Fibroblast of mammary gland (primary cell): Measurements from ENCODE around the gene CHRNA9.
A peak's percentile ranks its signal among the peaks of the same experiment; 100 is the strongest.

ENCODE experiments used
- DNase-seq: peaks from one replicate; pipeline ENCODE4 v3.0.0-alpha.2; 2010; ENCODE audit warnings: low read depth
- H3K4me3 ChIP-seq: 2 replicates; pipeline ENCODE4 v1.5.1; 2011; ENCODE audit warnings: low read depth, mild to moderate bottlenecking, low read length, moderate library complexity; ENCODE audit not compliant: control insufficient read depth
- TF ChIP-seq, protein P1 (sequence below): conservative IDR thresholded peaks from 2 replicates; pipeline ENCODE4 v1.5.1; 2011; ENCODE audit warnings: low read depth, low read length, inconsistent platforms; ENCODE audit not compliant: control insufficient read depth, insufficient read depth

Gene CHRNA9

DNA sequence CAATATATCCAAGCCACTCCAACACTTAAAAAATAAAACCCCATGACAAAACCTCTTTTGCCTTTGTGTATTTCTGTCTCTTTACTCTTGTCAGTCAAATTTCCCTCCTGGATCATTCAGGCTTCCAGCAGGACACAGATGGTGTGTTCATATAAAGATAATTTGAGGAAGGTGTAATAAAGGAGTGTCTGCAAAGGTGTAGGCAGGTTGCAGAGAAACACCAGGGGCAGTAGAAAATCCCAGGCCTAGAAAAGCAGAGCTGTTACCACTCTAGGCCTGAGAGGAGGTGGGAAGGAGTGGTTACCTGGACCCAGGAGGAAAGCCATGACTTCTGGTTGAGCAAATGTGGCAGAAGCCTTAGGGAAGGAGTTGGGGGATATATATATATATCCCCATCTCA, 28.8 kb downstream of the CHRNA9 start:
- H3K4me3 ChIP-seq = no peak overlapping the region
- TF ChIP-seq, protein P1, sequence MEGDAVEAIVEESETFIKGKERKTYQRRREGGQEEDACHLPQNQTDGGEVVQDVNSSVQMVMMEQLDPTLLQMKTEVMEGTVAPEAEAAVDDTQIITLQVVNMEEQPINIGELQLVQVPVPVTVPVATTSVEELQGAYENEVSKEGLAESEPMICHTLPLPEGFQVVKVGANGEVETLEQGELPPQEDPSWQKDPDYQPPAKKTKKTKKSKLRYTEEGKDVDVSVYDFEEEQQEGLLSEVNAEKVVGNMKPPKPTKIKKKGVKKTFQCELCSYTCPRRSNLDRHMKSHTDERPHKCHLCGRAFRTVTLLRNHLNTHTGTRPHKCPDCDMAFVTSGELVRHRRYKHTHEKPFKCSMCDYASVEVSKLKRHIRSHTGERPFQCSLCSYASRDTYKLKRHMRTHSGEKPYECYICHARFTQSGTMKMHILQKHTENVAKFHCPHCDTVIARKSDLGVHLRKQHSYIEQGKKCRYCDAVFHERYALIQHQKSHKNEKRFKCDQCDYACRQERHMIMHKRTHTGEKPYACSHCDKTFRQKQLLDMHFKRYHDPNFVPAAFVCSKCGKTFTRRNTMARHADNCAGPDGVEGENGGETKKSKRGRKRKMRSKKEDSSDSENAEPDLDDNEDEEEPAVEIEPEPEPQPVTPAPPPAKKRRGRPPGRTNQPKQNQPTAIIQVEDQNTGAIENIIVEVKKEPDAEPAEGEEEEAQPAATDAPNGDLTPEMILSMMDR = no peak
- DNase-seq = no peak

DNA sequence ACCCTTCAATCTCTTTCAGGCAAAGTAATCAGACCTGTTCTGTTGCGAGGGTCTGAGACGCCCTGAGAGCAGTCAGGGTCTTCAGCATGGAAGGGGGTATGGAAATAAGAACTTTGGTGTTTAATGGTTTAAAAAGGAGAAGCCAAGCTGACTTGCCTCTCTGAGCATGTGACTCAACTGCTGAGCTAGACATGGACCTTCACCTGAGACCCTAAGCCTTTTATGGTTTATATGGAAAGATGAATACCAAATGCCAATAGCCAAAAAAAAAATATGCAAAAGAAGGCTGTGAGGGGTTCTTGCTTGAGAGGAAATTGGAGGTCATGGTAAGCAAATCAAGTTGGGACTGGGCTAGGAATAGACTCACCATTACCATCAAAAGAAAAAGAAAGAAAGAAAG, 30.6 kb downstream of the CHRNA9 start:
- TF ChIP-seq, protein P1 = no peak
- no peak overlapping the region for H3K4me3 ChIP-seq
- DNase-seq = no peak

DNA sequence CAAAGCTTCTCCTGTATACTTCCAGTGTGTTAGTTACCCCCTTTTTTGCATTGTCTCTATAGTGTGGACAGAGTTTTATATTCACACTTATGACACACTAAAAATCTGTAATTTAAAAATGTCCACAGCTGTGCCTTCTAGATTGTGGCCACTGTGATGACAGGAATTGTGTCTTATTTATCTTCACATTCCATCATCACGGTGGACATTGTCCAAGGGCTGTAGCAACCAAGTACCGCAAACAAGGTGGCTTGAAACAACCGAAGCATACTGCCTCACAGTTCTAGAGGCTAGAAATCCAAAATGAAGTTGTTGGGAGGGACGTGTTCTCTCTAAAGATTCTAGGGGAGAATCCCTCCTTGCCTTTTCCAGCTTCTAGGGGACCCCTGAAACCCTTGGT, 32.3 kb downstream of the CHRNA9 start:
- H3K4me3 ChIP-seq = no peak overlapping the region
- peak; percentile 19 for DNase-seq
- TF ChIP-seq, protein P1 = no peak

DNA sequence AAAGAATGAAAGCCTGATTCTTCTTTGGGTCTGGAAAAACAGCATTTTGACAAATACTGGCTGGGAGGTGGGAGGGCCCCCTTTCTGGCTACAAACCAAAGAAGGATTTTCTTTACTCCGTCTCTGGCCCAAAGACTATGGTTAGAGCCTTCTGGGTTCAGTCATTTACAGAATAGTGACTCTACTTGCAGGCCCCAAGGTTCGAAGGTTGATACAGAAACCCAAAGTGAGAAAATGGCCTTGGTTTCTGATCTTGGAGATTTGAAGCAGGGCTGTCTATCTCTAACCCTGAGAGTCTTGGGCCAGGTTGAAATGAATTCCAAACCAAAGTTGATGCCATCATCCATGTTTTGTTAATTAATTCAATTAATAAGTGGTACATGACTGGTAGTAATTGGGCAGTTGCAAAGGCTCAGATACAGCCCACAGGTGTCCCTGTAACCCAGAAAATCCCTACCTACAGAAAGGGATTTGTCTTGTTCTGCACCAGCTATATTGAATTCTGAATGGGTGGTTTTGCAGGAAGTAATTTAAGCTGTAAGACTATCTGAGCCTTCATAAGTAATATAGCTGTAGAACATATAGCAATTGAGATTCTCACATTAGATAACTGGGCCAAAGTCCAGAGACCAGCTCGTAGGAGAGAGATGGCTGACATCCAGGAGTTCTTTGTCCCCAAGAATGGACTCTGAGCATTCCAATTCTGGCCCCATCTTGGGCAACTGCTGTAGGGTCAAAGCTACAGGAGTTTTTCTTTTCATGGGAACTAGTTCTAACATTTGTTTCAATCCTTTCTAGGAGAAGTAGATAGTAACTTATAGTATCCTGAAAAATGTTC, 34.5 kb downstream of the CHRNA9 start:
- TF ChIP-seq, protein P1 = no peak
- no peak overlapping the region for H3K4me3 ChIP-seq
- no peak for DNase-seq

DNA sequence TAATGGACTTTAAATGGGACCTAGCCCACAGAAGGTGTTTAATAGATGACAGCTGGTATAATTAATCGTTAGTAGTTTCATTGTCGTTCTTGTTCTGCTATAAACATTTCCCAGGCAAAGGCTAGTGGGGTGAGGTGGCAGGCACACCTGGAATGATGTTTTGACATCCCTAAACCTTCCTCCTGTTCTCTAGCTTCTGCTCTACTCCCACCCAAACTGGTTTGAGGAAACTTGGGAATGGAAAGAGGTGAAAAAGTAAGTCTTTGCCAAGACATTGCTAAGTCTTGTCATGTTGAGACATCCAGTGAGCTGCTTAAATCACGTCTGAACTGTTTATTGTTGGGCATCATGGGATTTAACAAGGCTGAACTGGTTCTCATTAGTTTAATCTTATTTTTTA, 37.5 kb downstream of the CHRNA9 start:
- H3K4me3 ChIP-seq = no peak overlapping the region
- TF ChIP-seq, protein P1 = no peak
- DNase-seq = no peak

DNA sequence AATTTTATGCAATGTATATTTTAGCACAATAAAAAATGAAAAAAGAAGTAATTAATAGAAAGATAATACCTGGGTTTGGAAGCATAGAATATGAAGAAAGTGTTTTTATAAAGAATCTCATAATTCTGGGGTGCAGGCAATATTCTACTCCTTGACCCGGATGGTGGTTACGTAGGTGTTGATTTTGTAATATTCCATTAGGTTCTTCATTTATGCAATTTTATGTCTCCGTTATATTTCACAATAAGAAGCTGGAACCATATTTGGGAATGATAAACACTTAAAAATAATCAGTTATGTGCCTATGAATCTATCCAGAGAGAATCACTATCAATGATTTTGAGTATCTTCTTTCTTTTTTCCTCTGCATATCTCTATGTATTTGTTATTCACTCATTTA, 38.5 kb downstream of the CHRNA9 start:
- TF ChIP-seq, protein P1 = no peak
- DNase-seq = no peak
- H3K4me3 ChIP-seq = no peak overlapping the region
